ENCODE data around the gene KLHL17. TPM values are rescaled to one million over a fixed set of nuclear protein-coding genes. Genes with fewer than 3 reads are reported as not detected.
"Not testable (repeated sequence)": the region's sequence is repeated elsewhere in the genome, so short reads cannot be mapped to it uniquely, and the experiment has no call there.

KLHL17 gene
- total RNA-seq, 1 experiment from 2014 or later: 3.3 TPM

GRCh38 chr1:943545-944340 lies 16.6 kb upstream of the KLHL17 start:
- no peak for DNase-seq (ENCODE audit: low read depth)
- in situ Hi-C loops (cut with HindIII; ENCODE audit: low pct_unique_long_range_greater_than_20kb, low sequenced_read_pairs): no loop called here

DNA sequence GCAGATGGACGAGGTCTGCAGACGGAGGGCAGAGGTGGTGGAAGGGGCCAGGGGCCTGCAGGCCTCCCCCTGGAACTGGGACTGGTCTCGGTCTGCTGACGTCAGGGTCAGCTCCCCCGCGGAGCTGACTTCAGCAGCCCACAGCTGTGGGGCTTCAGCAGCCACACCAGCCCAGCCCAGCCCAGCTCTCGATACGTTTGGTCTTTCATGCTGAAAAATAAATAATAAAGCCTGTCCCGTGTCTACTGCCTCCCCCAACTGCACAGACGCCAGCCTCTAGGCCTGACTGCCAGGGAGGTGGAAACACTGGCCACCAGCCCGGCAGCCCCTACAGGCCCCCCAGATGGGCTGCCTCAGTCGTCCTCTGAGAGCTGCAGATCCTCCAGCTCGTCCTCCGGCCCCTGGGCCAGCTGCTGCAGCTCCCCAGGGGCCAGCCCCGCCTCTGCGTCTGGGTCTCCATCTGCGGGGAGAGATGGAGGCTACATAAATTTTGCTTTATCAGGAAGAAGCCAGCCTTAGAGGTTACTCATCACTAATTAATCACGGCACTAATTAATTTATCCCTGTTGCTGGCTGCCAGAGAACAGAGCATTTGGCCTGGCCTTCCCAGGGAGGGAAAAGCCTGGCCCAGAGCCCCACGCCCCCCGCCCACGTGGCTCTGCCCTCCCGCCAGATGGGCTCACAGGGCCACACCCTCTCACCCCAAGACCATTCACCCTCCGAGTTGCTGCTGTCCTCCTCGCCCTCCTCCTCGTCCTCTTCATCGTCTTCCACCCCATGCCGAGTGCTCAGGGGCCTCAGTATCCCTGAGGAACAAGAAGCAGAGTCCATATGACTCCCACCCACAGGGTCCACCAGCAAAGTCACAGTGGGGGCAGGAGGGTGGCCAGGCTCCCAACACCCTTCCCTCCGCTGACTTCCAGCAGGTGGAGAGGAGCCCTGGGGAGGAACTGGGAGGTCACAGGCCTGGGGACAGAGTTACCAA lies 15.8 kb upstream of the KLHL17 start:
- in situ Hi-C loops (cut with HindIII; ENCODE audit: low pct_unique_long_range_greater_than_20kb, low sequenced_read_pairs): no loop called here
- no peak for DNase-seq (ENCODE audit: low read depth)

DNA sequence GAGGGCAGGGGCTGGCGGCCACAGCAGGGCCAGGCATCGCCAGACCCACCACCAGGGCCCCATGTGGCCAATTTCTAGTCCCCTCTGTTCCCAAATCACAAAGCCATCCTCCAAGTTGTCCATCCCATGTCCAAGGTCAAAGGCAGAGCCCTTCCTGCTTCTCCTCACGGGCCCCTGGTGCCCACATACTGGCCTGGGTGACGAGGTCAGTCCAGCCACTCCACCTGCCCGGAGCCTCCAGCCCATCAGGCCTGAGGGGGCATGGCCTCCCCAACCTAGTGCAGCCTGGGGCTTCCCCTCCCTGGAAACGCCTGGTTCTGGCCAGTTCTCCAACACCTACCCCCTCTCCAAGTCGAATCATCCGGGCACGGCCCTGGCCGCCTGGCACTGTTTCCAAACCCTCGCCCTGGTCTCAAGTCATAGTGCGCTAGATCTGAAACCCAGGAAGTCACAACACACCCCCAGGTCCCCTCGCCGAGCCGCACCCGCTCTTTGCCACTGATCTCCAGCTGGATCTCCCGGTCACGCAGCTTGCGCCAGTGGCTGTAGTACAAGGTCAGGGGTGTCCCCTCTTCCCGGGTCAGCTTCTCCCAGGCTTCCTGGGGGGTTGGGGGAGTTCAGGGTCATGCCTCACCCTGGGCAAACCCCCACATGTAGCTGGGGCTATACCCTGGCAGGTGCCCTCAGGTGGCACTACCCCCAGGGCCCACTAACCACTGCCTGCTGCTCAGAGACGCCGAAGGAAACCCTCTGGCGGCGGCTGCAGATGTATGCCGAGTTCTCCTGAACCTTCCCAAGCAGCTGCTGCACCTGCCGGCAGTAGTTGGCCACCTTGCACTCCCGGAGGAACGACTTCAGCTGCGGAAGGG lies 14.5 kb upstream of the KLHL17 start:
- in situ Hi-C loops (cut with HindIII; ENCODE audit: low pct_unique_long_range_greater_than_20kb, low sequenced_read_pairs): no loop called here
- DNase-seq (ENCODE audit: low read depth): no peak

- in situ Hi-C loops (cut with HindIII; ENCODE audit: low pct_unique_long_range_greater_than_20kb, low sequenced_read_pairs); DNase-seq (ENCODE audit: low read depth): not testable (repeated sequence)
Observed at GRCh38 chr1:946811-947210, 13.6 kb upstream of the KLHL17 start.

DNA sequence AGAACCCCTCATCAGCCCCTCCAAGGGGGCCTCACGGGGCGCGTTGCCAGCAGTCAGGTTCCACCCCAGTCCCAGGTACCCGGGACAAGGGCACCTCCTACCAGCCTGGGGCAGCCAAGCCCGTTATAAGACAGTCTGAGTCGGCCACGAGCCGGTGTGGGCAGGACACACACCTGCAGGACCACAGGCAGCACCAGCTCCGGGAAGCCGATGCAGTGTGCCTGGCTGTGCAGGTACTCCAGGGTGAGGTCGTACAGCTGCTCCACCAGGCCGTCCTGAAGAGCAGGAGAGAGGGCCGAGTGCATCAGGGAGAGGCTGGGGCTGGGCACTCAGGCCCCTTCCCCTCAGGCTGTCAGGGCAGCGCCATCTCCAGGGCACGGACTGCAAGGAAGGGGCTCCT lies 12.4 kb upstream of the KLHL17 start:
- in situ Hi-C loops (cut with HindIII; ENCODE audit: low pct_unique_long_range_greater_than_20kb, low sequenced_read_pairs): no loop called here

GRCh38 chr1:950268-950667 lies 10.1 kb upstream of the KLHL17 start:
- DNase-seq (ENCODE audit: low read depth): no peak

More for the DNA sequence above, 12.4 kb upstream of the KLHL17 start:
- DNase-seq (ENCODE audit: low read depth): no peak

GRCh38 chr1:950881-951280 lies 9.5 kb upstream of the KLHL17 start:
- DNase-seq (ENCODE audit: low read depth): no peak
- in situ Hi-C loops (cut with HindIII; ENCODE audit: low pct_unique_long_range_greater_than_20kb, low sequenced_read_pairs): no loop called here

More at GRCh38 chr1:950268-950667, 10.1 kb upstream of the KLHL17 start:
- in situ Hi-C loops (cut with HindIII; ENCODE audit: low pct_unique_long_range_greater_than_20kb, low sequenced_read_pairs): no loop called here

- DNase-seq (ENCODE audit: low read depth): no peak
- in situ Hi-C loops (cut with HindIII; ENCODE audit: low pct_unique_long_range_greater_than_20kb, low sequenced_read_pairs): no loop called here
Observed at GRCh38 chr1:951364-951763, 9.0 kb upstream of the KLHL17 start.

DNA sequence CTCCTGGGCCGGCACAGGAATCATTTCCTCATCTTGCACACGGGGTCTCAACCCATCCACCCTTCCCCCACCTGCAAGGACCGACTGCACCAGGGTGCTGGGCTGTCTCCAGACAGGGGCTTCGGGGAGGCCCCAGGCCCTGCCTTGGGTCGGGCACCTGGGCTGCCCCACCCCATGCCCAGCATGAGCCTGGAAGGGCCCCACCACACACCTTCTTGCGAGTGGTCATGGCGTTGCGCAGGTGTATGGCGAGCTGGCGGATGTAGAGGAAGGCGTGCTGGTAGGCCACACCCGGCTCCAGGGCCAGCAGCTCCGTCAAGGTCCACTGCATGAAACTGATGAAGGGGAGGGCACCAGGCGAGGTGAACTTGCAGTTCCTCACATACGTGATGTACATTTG lies 8.2 kb upstream of the KLHL17 start:
- in situ Hi-C loops (cut with HindIII; ENCODE audit: low pct_unique_long_range_greater_than_20kb, low sequenced_read_pairs): no loop called here
- DNase-seq (ENCODE audit: low read depth): no peak

DNA sequence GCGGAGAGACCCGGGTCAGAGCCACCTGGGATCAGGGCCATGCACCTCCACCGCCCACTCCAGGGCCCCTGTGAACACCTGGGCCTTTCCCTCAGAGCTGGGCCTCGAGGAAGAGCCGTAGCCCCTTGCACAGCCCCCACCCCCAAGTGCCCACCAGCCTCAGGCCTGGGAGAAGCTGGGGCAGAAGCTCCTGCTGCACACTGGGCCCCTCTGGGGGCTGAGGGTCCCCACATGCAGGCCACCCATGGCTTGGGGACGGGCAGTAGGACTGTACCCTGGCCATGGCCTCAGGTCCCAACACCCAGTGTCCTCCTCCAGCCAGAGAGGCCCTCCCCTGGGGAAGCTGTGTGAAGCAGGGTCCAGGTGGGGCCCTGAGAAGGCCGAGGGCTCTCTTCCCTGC lies 7.8 kb upstream of the KLHL17 start:
- DNase-seq (ENCODE audit: low read depth): no peak

DNA sequence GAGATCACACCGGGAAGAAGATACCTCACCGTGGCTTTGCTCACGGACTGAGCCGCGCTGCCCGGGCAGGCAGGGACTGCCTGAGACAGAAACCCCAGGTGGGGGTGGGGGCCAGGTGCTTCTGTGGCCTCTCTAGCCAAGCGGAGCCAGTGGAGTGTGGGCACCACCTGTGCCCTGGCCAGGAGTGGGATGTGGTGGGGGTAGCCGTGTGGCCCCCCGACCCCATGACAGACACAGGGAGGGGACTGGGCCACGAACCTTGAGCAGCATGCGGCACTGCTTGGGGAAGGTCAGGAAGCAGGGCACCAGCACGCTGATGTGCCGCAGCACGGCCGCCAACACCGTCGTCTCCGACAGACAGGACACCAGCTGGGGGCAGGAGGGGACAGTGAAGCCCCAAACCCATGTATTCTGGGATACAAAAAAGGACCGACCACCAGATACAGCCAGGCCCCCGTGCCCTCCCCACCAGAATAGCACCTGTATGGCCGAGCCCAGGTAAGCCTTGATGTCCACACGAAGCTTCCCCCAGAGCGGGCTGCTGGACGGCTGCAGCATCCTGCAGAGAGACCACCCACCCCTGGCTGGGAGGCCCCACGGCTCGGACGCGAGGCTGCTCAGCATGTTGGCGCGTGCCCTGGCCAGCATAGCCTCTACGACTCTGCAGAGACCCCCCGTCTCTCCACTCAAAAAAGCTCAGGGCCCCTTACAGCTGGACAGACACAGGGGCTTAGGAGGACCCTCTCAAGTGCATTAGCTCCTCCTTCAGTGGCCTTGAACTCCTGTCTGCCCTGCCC lies 6.7 kb upstream of the KLHL17 start:
- in situ Hi-C loops (cut with HindIII; ENCODE audit: low pct_unique_long_range_greater_than_20kb, low sequenced_read_pairs): no loop called here
- DNase-seq (ENCODE audit: low read depth): no peak

More for the DNA sequence above, 7.8 kb upstream of the KLHL17 start:
- in situ Hi-C loops (cut with HindIII; ENCODE audit: low pct_unique_long_range_greater_than_20kb, low sequenced_read_pairs): no loop called here

GRCh38 chr1:954927-955326 lies 5.5 kb upstream of the KLHL17 start:
- in situ Hi-C loops (cut with HindIII; ENCODE audit: low pct_unique_long_range_greater_than_20kb, low sequenced_read_pairs): no loop called here
- DNase-seq (ENCODE audit: low read depth): no peak

GRCh38 chr1:955474-955873 lies 4.9 kb upstream of the KLHL17 start:
- DNase-seq (ENCODE audit: low read depth): no peak
- in situ Hi-C loops (cut with HindIII; ENCODE audit: low pct_unique_long_range_greater_than_20kb, low sequenced_read_pairs): no loop called here

DNA sequence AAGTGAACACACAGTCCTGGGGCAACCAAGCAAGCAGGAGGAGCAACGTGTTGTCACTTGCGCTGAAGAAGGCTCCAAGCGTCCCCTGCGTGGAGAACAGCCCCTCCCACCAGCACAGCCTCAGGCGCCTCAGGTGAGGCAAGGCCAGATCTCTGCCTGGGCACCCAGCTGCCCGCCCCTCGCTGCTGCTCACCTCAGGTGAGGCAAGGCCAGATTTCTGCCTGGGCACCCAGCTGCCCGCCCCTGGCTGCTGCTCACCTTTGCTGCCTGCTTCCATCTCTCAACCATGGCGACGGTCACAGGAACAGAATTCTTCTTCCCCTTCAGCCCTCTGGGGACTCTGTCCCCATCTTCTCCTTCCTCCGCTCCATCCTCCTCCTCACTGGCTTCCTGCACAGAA lies 3.7 kb upstream of the KLHL17 start:
- in situ Hi-C loops (cut with HindIII; ENCODE audit: low pct_unique_long_range_greater_than_20kb, low sequenced_read_pairs): no loop called here
- DNase-seq (ENCODE audit: low read depth): no peak

DNA sequence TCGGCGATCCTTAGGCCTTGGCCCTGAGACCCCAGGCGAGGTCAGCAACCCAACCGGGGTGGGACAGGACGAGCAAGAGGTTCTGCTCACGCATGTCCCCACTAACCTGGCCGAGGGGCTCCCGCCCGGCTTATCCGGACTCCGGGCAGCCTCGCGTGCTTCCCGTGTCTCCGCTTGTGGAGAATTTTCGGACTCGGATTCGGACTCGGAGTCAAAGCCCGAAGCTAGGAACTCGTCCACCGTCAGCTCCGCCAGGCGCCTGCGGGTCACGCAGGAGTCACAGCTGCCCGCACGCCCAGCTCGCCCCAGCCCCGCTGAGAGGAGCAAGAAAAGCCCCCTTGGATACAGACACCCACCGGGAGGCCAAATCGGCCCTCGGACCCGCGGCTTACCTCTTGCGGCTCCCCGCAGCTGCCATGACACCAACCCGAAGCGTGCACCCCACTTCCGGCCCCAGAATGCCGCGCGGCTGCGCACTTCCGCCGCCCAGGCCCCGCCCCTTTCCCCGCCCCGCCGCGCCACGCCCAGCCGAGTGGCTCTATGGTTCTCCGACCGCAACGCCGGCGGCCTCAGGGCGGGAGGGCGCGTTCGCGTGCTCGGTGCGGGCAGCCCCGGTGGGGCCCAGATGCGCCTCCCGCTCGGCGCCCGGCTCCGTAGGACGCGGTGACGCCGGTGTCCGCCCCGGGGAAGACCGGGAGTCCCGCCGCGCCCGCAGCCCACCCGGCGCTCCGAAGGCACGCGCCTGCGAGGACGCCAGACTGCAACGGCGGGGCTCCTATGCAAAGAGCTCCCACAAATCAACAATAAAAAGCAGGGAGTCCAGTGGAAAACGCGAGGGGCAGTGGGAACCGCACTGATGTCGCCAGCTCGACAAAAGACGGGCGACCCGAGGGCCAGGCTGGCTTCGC lies 1.3 kb upstream of the KLHL17 start, which contains the start of gene NOC2L:
TSS of gene NOC2L (minus strand) at position 434 of the 908 bp plus-strand sequence. CDS start at position 418, 16 bp downstream.
- in situ Hi-C loops (cut with HindIII; ENCODE audit: low pct_unique_long_range_greater_than_20kb, low sequenced_read_pairs): no loop called here
- peak; percentile 67 for DNase-seq (ENCODE audit: low read depth)

DNA sequence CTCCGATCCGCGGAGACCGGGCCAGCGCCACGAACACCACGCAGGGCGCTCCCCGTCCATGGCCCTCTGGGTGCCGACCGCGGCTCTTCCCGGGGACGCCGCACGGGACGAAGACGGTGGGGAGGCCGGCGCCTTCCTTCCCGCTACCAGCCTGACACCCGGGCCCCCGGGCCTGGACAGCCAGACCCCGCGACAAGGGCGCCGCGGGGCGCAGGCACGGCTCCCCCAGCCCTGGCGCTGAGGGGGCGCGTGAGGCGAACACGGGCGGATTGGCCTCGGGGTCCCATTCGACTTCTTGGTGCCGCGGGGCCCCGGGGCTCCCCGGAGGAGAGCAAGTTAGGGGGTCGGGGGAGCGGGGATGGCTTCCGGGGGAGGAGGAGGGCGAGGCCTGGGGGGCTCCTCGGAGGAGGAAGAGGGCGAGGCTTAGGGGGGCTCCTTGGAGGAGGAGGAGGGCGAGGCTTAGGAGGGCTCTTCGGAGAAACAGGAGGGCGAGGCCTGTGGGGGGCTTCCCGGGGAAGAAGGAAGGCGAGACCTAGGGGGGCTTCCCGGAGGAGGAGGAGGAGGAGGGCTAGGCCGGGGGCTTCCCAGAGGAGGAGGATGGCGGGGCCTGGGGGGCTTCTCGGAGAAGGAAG lies 537 bp upstream of the KLHL17 start:
- DNase-seq (ENCODE audit: low read depth): no peak
- in situ Hi-C loops (cut with HindIII; ENCODE audit: low pct_unique_long_range_greater_than_20kb, low sequenced_read_pairs): no loop called here
